Adipocyte (in vitro differentiated cells): ENCODE results near the gene FOSL2.
A peak's percentile ranks its signal among the peaks of the same experiment; 100 is the strongest.

Experiments used
- DNase-seq: peaks from one replicate; pipeline ENCODE4 v3.0.0-alpha.2; 2015; ENCODE audit warnings: low read depth
- H3K27me3 ChIP-seq: replicated peaks from 2 replicates; pipeline ENCODE4 v1.7.0; 2013; ENCODE audit warnings: mild to moderate bottlenecking, low read length, moderate library complexity; ENCODE audit not compliant: control insufficient read depth, insufficient read depth
- H3K36me3 ChIP-seq: 2 replicates; pipeline ENCODE4 v1.7.0; 2013; ENCODE audit warnings: low read length, mild to moderate bottlenecking, moderate library complexity; ENCODE audit not compliant: control insufficient read depth, insufficient read depth, severe bottlenecking
- H3K4me1 ChIP-seq: 2 replicates; pipeline ENCODE4 v1.7.0; 2013; ENCODE audit warnings: mild to moderate bottlenecking, low read length, moderate library complexity; ENCODE audit not compliant: control insufficient read depth, insufficient read depth
- H3K4me3 ChIP-seq: 2 replicates; pipeline ENCODE4 v1.7.0; 2013; ENCODE audit warnings: mild to moderate bottlenecking, low read length, moderate library complexity
- H3K9ac ChIP-seq: 2 replicates; pipeline ENCODE4 v1.7.0; 2013; ENCODE audit warnings: mild to moderate bottlenecking, low read length, moderate library complexity
- H3K9me3 ChIP-seq: 2 replicates; pipeline ENCODE4 v1.7.0; 2013; ENCODE audit warnings: mild to moderate bottlenecking, low read length, moderate library complexity; ENCODE audit not compliant: control insufficient read depth

Gene FOSL2

DNA sequence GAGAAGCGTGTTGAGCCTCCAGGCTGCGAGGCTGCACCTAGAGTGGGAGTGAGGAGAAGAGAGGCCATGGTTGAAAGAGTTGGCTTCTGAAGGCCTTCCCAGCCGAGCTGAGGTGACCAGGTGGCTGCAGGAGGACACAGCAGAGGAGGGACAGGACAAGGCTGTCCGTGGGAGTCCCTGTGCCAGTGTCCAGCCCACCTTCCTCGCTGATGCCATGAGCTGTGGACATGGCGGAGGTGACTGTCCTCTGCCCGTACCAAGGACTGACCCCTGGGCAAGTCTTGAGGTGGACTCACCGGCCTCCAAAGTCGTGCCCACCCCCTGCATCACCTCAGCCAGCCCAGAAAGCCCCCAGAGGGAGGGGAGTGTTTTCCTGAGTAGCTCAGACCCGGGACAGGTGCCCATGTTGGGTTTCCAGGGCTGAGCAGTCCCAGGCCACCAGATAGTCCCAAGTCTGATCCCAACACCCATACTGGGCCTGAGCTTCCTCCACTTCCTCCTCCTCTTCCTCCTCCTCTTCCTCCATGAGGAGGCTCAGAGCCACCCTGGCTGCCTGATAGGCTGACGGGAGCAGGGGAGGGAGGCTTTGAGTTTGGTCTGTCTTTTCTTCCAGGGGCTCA lies 43.0 kb upstream of the FOSL2 start:
- Histone ChIP-seq H3K4me3 (no peak overlapping the region), H3K9ac (no peak overlapping the region), H3K4me1 (peaks cover 4% of the 10 kb centered on the region), H3K27me3 (no peaks in the 10 kb centered on the region), H3K9me3 (no peaks in the 10 kb centered on the region), H3K36me3 (no peaks in the 10 kb centered on the region)
- DNase-seq: no peak

- no peak for DNase-seq
- no peaks in the 10 kb centered on the region for H3K9me3 ChIP-seq
- no peak overlapping the region for H3K4me3 ChIP-seq
Measured at GRCh38 chr2:28350196-28350595, 42.5 kb upstream of the FOSL2 start.

GRCh38 chr2:28350791-28351285 lies 41.8 kb upstream of the FOSL2 start:
- H3K36me3 ChIP-seq: no peaks in the 10 kb centered on the region
- no peaks in the 10 kb centered on the region for H3K9me3 ChIP-seq
- H3K27me3 ChIP-seq: no peaks in the 10 kb centered on the region
- no peak overlapping the region for H3K9ac ChIP-seq
- no peak for DNase-seq
- H3K4me3 ChIP-seq: no peak overlapping the region
- H3K4me1 ChIP-seq: peaks cover 11% of the 10 kb centered on the region

More at GRCh38 chr2:28350196-28350595, 42.5 kb upstream of the FOSL2 start:
- no peaks in the 10 kb centered on the region for H3K27me3 ChIP-seq
- H3K36me3 ChIP-seq: no peaks in the 10 kb centered on the region
- peaks cover 5% of the 10 kb centered on the region for H3K4me1 ChIP-seq
- H3K9ac ChIP-seq: no peak overlapping the region

GRCh38 chr2:28351621-28352020 lies 41.0 kb upstream of the FOSL2 start:
- no peak for DNase-seq
- no peak overlapping the region for H3K4me3 ChIP-seq
- no peaks in the 10 kb centered on the region for H3K27me3 ChIP-seq
- H3K36me3 ChIP-seq: no peaks in the 10 kb centered on the region
- H3K4me1 ChIP-seq: peaks cover 19% of the 10 kb centered on the region
- H3K9ac ChIP-seq: no peak overlapping the region
- no peaks in the 10 kb centered on the region for H3K9me3 ChIP-seq

- no peaks in the 10 kb centered on the region for H3K9me3 ChIP-seq
- no peak overlapping the region for H3K9ac ChIP-seq
- H3K36me3 ChIP-seq: no peaks in the 10 kb centered on the region
- H3K27me3 ChIP-seq: no peaks in the 10 kb centered on the region
- DNase-seq: peak; percentile 59
- no peak overlapping the region for H3K4me3 ChIP-seq
- peaks cover 21% of the 10 kb centered on the region for H3K4me1 ChIP-seq
Measured at GRCh38 chr2:28352104-28352503, 40.6 kb upstream of the FOSL2 start.

- no peak overlapping the region for H3K9ac ChIP-seq
- no peaks in the 10 kb centered on the region for H3K9me3 ChIP-seq
- no peak for DNase-seq
- no peaks in the 10 kb centered on the region for H3K36me3 ChIP-seq
- H3K4me3 ChIP-seq: no peak overlapping the region
- H3K4me1 ChIP-seq: peaks cover 21% of the 10 kb centered on the region
- no peaks in the 10 kb centered on the region for H3K27me3 ChIP-seq
Measured at GRCh38 chr2:28352610-28353195, 40.0 kb upstream of the FOSL2 start.

DNA sequence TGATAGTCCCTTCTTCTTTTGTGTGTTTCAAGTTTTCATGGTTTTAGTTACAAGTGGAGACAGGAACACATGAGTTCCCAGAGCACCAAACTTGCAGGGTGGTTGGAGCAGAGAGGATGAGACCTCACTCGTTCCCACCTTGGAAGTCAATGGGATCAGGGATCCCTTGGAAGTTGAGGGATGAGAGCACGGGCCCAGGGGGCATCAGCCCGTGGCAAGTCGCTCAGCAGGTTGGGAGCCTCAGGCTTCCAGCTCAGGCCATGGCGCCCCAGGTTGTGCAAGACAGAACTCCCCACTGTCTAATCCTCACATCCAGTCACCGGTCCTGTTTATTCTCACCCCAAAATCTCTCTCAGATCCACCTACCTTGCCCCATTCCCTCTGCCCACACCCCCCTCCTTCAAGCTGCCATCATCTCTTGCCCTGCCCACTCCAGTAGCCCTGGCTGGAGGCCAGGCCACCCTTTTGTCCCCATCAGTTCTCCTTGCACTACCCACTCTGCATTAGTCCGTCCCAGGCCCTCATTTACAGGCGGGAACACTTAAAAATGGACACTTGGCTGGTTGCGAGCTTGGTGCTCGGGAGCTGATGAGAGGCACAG lies 37.6 kb upstream of the FOSL2 start:
- no peaks in the 10 kb centered on the region for H3K9me3 ChIP-seq
- DNase-seq: no peak
- no peaks in the 10 kb centered on the region for H3K27me3 ChIP-seq
- peaks cover 17% of the 10 kb centered on the region for H3K4me1 ChIP-seq
- H3K36me3 ChIP-seq: no peaks in the 10 kb centered on the region
- no peak overlapping the region for H3K4me3 ChIP-seq
- H3K9ac ChIP-seq: no peak overlapping the region

DNA sequence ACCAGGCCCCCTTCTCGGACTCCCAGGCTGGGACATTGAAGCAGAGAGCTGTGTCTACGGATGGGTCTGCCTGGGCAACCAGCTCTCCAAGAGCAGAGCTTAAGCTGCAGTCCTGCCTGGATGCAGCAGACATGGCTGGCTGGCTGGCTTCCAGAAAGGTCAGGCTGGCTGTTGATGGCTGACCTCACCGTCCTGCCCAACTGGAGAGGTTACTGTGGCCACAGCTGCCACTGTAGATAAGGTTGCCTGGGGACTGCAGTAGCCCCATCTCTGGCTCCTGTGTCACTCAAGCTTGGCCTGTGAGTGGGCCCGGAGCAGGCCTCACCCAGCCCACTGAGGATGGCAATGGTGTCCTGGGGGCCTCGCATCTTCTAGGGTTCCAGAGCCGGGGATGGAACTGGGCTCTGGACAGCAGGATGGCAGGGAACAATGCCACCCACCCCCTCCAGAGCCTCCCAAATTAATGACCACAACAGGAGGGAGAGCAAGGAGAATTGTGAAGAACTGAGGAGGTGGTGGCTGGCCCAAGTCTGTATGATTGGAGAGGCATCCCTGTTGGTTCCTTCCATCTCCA lies 37.0 kb upstream of the FOSL2 start:
- H3K4me1 ChIP-seq: peaks cover 22% of the 10 kb centered on the region
- no peak for DNase-seq

GRCh38 chr2:28356095-28356911 lies 36.4 kb upstream of the FOSL2 start:
- DNase-seq: peak; percentile 94
- peaks cover 29% of the 10 kb centered on the region for H3K4me1 ChIP-seq
- H3K36me3 ChIP-seq: no peaks in the 10 kb centered on the region
- H3K9me3 ChIP-seq: no peaks in the 10 kb centered on the region
- peak overlapping the region; percentile 71 for H3K9ac ChIP-seq
- H3K27me3 ChIP-seq: no peaks in the 10 kb centered on the region
- H3K4me3 ChIP-seq: no peak overlapping the region

More for the DNA sequence above, 37.0 kb upstream of the FOSL2 start:
- Histone ChIP-seq H3K27me3 (no peaks in the 10 kb centered on the region), H3K9me3 (no peaks in the 10 kb centered on the region), H3K9ac (peak overlapping the region; percentile 71), H3K4me3 (no peak overlapping the region), H3K36me3 (no peaks in the 10 kb centered on the region)

- no peaks in the 10 kb centered on the region for H3K9me3 ChIP-seq
- H3K9ac ChIP-seq: no peak overlapping the region
- no peak overlapping the region for H3K4me3 ChIP-seq
- H3K27me3 ChIP-seq: no peaks in the 10 kb centered on the region
- no peaks in the 10 kb centered on the region for H3K36me3 ChIP-seq
- H3K4me1 ChIP-seq: peaks cover 29% of the 10 kb centered on the region
- DNase-seq: no peak
Measured at GRCh38 chr2:28357055-28357454, 35.6 kb upstream of the FOSL2 start.
